ENCODE data around the gene VIL1.

DNA sequence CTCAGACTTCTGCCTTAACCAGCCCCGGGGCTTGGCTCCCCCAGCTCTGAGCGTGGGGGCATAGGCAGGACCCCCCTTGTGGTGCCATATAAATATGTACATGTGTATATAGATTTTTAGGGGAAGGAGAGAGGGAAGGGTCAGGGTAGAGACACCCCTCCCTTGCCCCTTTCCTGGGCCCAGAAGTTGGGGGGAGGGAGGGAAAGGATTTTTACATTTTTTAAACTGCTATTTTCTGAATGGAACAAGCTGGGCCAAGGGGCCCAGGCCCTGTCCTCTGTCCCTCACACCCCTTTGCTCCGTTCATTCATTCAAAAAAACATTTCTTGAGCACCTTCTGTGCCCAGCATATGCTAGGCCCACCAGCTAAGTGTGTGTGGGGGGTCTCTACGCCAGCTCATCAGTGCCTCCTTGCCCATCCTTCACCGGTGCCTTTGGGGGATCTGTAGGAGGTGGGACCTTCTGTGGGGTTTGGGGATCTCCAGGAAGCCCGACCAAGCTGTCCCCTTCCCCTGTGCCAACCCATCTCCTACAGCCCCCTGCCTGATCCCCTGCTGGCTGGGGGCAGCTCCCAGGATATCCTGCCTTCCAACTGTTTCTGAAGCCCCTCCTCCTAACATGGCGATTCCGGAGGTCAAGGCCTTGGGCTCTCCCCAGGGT lies 13.7 kb upstream of the VIL1 start:
- TF ChIP-seq SIN3A (IDR thresholded peaks at IDR 0.05; ENCODE audit: low read depth) (no peak), POLR2A (IDR thresholded peaks at IDR 0.05; ENCODE audit: borderline replicate concordance, extremely low read depth, insufficient read depth, insufficient read length) (no peak), ZNF274 (IDR thresholded peaks at IDR 0.05; ENCODE audit: low read depth, low read length) (no peak)
- TF ChIP-seq, protein P1, sequence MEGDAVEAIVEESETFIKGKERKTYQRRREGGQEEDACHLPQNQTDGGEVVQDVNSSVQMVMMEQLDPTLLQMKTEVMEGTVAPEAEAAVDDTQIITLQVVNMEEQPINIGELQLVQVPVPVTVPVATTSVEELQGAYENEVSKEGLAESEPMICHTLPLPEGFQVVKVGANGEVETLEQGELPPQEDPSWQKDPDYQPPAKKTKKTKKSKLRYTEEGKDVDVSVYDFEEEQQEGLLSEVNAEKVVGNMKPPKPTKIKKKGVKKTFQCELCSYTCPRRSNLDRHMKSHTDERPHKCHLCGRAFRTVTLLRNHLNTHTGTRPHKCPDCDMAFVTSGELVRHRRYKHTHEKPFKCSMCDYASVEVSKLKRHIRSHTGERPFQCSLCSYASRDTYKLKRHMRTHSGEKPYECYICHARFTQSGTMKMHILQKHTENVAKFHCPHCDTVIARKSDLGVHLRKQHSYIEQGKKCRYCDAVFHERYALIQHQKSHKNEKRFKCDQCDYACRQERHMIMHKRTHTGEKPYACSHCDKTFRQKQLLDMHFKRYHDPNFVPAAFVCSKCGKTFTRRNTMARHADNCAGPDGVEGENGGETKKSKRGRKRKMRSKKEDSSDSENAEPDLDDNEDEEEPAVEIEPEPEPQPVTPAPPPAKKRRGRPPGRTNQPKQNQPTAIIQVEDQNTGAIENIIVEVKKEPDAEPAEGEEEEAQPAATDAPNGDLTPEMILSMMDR (IDR thresholded peaks at IDR 0.05 in 2 of 3, conservative IDR thresholded peaks at IDR 0.05 in 1 of 3; ENCODE audit: borderline replicate concordance in 1 of 3, insufficient read depth in 1 of 3, low read depth in 2 of 3, low read length in 2 of 3) = no peak
